Measurements from ENCODE around the gene MORC1.
"Not testable (repeated sequence)": the region's sequence is repeated elsewhere in the genome, so short reads cannot be mapped to it uniquely, and the experiment has no call there.

MORC1 gene

GRCh38 chr3:109143646-109144045 lies 25.7 kb upstream of the MORC1 start:
- H3K27me3 ChIP-seq (replicated peaks in 2 of 5; ENCODE audit: control insufficient read depth in 4 of 5, insufficient read depth in 5 of 5, low read length in 4 of 5), result no peaks in the 10 kb centered on the region
- no peaks in the 10 kb centered on the region for H3K36me3 ChIP-seq (ENCODE audit: control insufficient read depth in 4 of 4, insufficient read depth in 4 of 4, low read length in 3 of 4)
- DNase-seq, result no peak
- no CpG with 5 or more reads among the region's 1 CpG for WGBS (ENCODE audit: insufficient coverage)
- H3K4me3 ChIP-seq (ENCODE audit: control insufficient read depth in 1 of 7, extremely low read depth in 1 of 7, insufficient read depth in 4 of 7, low read depth in 2 of 7, low read length in 6 of 7), result no peak overlapping the region
- H3K9me3 ChIP-seq (ENCODE audit: control extremely low read depth in 1 of 5, control insufficient read depth in 4 of 5, insufficient read depth in 2 of 5, low read depth in 1 of 5, low read length in 4 of 5), result no peaks in the 10 kb centered on the region
- POLR2A ChIA-PET, result no interaction called here
- CTCF ChIA-PET, result interaction anchor here (1.4 kb wide), 1 partner anchor 16 kb away, joined by 3 read pairs; no protein-coding TSS in a partner anchor
- no peaks in the 10 kb centered on the region for H3K4me1 ChIP-seq (ENCODE audit: control extremely low read depth in 1 of 4, control insufficient read depth in 4 of 4, insufficient read depth in 4 of 4, low read length in 3 of 4)
- no peak overlapping the region for H3K27ac ChIP-seq (ENCODE audit: insufficient read depth in 1 of 2, low read depth in 1 of 2, low read length in 2 of 2, poor library complexity in 1 of 2, severe bottlenecking in 2 of 2)

GRCh38 chr3:109140318-109140717 lies 22.4 kb upstream of the MORC1 start:
- ChIA-PET POLR2A (no interaction called here), CTCF (no interaction called here)
- Histone ChIP-seq H3K27ac (ENCODE audit: insufficient read depth in 1 of 2, low read depth in 1 of 2, low read length in 2 of 2, poor library complexity in 1 of 2, severe bottlenecking in 2 of 2) (no peak overlapping the region), H3K9me3 (ENCODE audit: control extremely low read depth in 1 of 5, control insufficient read depth in 4 of 5, insufficient read depth in 2 of 5, low read depth in 1 of 5, low read length in 4 of 5) (no peaks in the 10 kb centered on the region), H3K4me1 (ENCODE audit: control extremely low read depth in 1 of 4, control insufficient read depth in 4 of 4, insufficient read depth in 4 of 4, low read length in 3 of 4) (no peaks in the 10 kb centered on the region), H3K27me3 (replicated peaks in 2 of 5; ENCODE audit: control insufficient read depth in 4 of 5, insufficient read depth in 5 of 5, low read length in 4 of 5) (no peaks in the 10 kb centered on the region), H3K4me3 (ENCODE audit: control insufficient read depth in 1 of 7, extremely low read depth in 1 of 7, insufficient read depth in 4 of 7, low read depth in 2 of 7, low read length in 6 of 7) (no peak overlapping the region), H3K36me3 (ENCODE audit: control insufficient read depth in 4 of 4, insufficient read depth in 4 of 4, low read length in 3 of 4) (no peaks in the 10 kb centered on the region)
- 97% methylated on average over 4 of the region's 4 CpGs for WGBS (ENCODE audit: insufficient coverage)
- no peak for DNase-seq

- Histone ChIP-seq H3K9me3 (ENCODE audit: control extremely low read depth in 1 of 5, control insufficient read depth in 4 of 5, insufficient read depth in 2 of 5, low read depth in 1 of 5, low read length in 4 of 5) (no peaks in the 10 kb centered on the region), H3K4me1 (ENCODE audit: control extremely low read depth in 1 of 4, control insufficient read depth in 4 of 4, insufficient read depth in 4 of 4, low read length in 3 of 4) (no peaks in the 10 kb centered on the region), H3K27me3 (replicated peaks in 2 of 5; ENCODE audit: control insufficient read depth in 4 of 5, insufficient read depth in 5 of 5, low read length in 4 of 5) (no peaks in the 10 kb centered on the region), H3K36me3 (ENCODE audit: control insufficient read depth in 4 of 4, insufficient read depth in 4 of 4, low read length in 3 of 4) (no peaks in the 10 kb centered on the region), H3K27ac (ENCODE audit: insufficient read depth in 1 of 2, low read depth in 1 of 2, low read length in 2 of 2, poor library complexity in 1 of 2, severe bottlenecking in 2 of 2) (no peak overlapping the region), H3K4me3 (ENCODE audit: control insufficient read depth in 1 of 7, extremely low read depth in 1 of 7, insufficient read depth in 4 of 7, low read depth in 2 of 7, low read length in 6 of 7) (no peak overlapping the region)
- WGBS (ENCODE audit: insufficient coverage), result 93% methylated on average over 2 of the region's 2 CpGs
- DNase-seq, result no peak
- POLR2A ChIA-PET, result no interaction called here
- CTCF ChIA-PET, result interaction anchor here (0.5 kb wide), 1 partner anchor 141 kb away, joined by 3 read pairs; no protein-coding TSS in a partner anchor
Observed at GRCh38 chr3:109137761-109138160, 19.8 kb upstream of the MORC1 start.

GRCh38 chr3:109136523-109136922 lies 18.6 kb upstream of the MORC1 start, which contains the start of gene C3orf85:
TSS of gene C3orf85 (plus strand) at chr3:109136719. CDS start at chr3:109136848, 129 bp downstream.
- no peak within 1 kb of the TSS for H3K27ac ChIP-seq (ENCODE audit: insufficient read depth in 1 of 2, low read depth in 1 of 2, low read length in 2 of 2, poor library complexity in 1 of 2, severe bottlenecking in 2 of 2)
- ChIA-PET CTCF (no interaction called here), POLR2A (interaction anchor here (0.6 kb wide), 1 partner anchor 8 kb away, joined by 3 read pairs; no protein-coding TSS in a partner anchor)
- no peaks in the 10 kb centered on the region for H3K27me3 ChIP-seq (replicated peaks in 2 of 5; ENCODE audit: control insufficient read depth in 4 of 5, insufficient read depth in 5 of 5, low read length in 4 of 5)
- no peaks in the 10 kb centered on the region for H3K4me1 ChIP-seq (ENCODE audit: control extremely low read depth in 1 of 4, control insufficient read depth in 4 of 4, insufficient read depth in 4 of 4, low read length in 3 of 4)
- DNase-seq, result no peak
- no peak within 1 kb of the TSS for H3K4me3 ChIP-seq (ENCODE audit: control insufficient read depth in 1 of 7, extremely low read depth in 1 of 7, insufficient read depth in 4 of 7, low read depth in 2 of 7, low read length in 6 of 7)
- H3K9me3 ChIP-seq (ENCODE audit: control extremely low read depth in 1 of 5, control insufficient read depth in 4 of 5, insufficient read depth in 2 of 5, low read depth in 1 of 5, low read length in 4 of 5), result peaks cover 0 to 1% (median 0%) of the 10 kb centered on the region in 5 experiments
- WGBS (ENCODE audit: insufficient coverage), result 100% methylated on average over 1 of the region's 3 CpGs
- H3K36me3 ChIP-seq (ENCODE audit: control insufficient read depth in 4 of 4, insufficient read depth in 4 of 4, low read length in 3 of 4), result no peaks in the 10 kb centered on the region

GRCh38 chr3:109133474-109133816 lies 15.5 kb upstream of the MORC1 start:
- H3K36me3 ChIP-seq (ENCODE audit: control insufficient read depth in 4 of 4, insufficient read depth in 4 of 4, low read length in 3 of 4); DNase-seq; H3K27ac ChIP-seq (ENCODE audit: insufficient read depth in 1 of 2, low read depth in 1 of 2, low read length in 2 of 2, poor library complexity in 1 of 2, severe bottlenecking in 2 of 2); H3K27me3 ChIP-seq (replicated peaks in 2 of 5; ENCODE audit: control insufficient read depth in 4 of 5, insufficient read depth in 5 of 5, low read length in 4 of 5); CTCF ChIA-PET; H3K9me3 ChIP-seq (ENCODE audit: control extremely low read depth in 1 of 5, control insufficient read depth in 4 of 5, insufficient read depth in 2 of 5, low read depth in 1 of 5, low read length in 4 of 5); H3K4me3 ChIP-seq (ENCODE audit: control insufficient read depth in 1 of 7, extremely low read depth in 1 of 7, insufficient read depth in 4 of 7, low read depth in 2 of 7, low read length in 6 of 7); H3K4me1 ChIP-seq (ENCODE audit: control extremely low read depth in 1 of 4, control insufficient read depth in 4 of 4, insufficient read depth in 4 of 4, low read length in 3 of 4); POLR2A ChIA-PET: not testable (repeated sequence)
- 100% methylated on average over 4 of the region's 5 CpGs for WGBS (ENCODE audit: insufficient coverage)

- CTCF ChIA-PET, result no interaction called here
- no peaks in the 10 kb centered on the region for H3K36me3 ChIP-seq (ENCODE audit: control insufficient read depth in 4 of 4, insufficient read depth in 4 of 4, low read length in 3 of 4)
- no peak overlapping the region for H3K27ac ChIP-seq (ENCODE audit: insufficient read depth in 1 of 2, low read depth in 1 of 2, low read length in 2 of 2, poor library complexity in 1 of 2, severe bottlenecking in 2 of 2)
- 100% methylated on average over 1 of the region's 5 CpGs for WGBS (ENCODE audit: insufficient coverage)
- no peak overlapping the region for H3K4me3 ChIP-seq (ENCODE audit: control insufficient read depth in 1 of 7, extremely low read depth in 1 of 7, insufficient read depth in 4 of 7, low read depth in 2 of 7, low read length in 6 of 7)
- H3K4me1 ChIP-seq (ENCODE audit: control extremely low read depth in 1 of 4, control insufficient read depth in 4 of 4, insufficient read depth in 4 of 4, low read length in 3 of 4), result no peaks in the 10 kb centered on the region
- peaks cover 0 to 4% (median 1%) of the 10 kb centered on the region in 5 experiments for H3K9me3 ChIP-seq (ENCODE audit: control extremely low read depth in 1 of 5, control insufficient read depth in 4 of 5, insufficient read depth in 2 of 5, low read depth in 1 of 5, low read length in 4 of 5)
- POLR2A ChIA-PET, result no interaction called here
- H3K27me3 ChIP-seq (replicated peaks in 2 of 5; ENCODE audit: control insufficient read depth in 4 of 5, insufficient read depth in 5 of 5, low read length in 4 of 5), result no peaks in the 10 kb centered on the region
- peak in 1 of 3 donors; percentile 2 for DNase-seq
Observed at GRCh38 chr3:109132801-109133473, 15.0 kb upstream of the MORC1 start.

GRCh38 chr3:109131276-109131675 lies 13.3 kb upstream of the MORC1 start:
- ChIA-PET POLR2A (no interaction called here), CTCF (no interaction called here)
- DNase-seq, result no peak
- H3K36me3 ChIP-seq (ENCODE audit: control insufficient read depth in 4 of 4, insufficient read depth in 4 of 4, low read length in 3 of 4), result no peaks in the 10 kb centered on the region
- H3K4me1 ChIP-seq (ENCODE audit: control extremely low read depth in 1 of 4, control insufficient read depth in 4 of 4, insufficient read depth in 4 of 4, low read length in 3 of 4), result no peaks in the 10 kb centered on the region
- WGBS (ENCODE audit: insufficient coverage), result no CpG with 5 or more reads among the region's 4 CpGs
- H3K9me3 ChIP-seq (ENCODE audit: control extremely low read depth in 1 of 5, control insufficient read depth in 4 of 5, insufficient read depth in 2 of 5, low read depth in 1 of 5, low read length in 4 of 5), result peaks cover 0 to 4% (median 1%) of the 10 kb centered on the region in 5 experiments
- no peak overlapping the region for H3K27ac ChIP-seq (ENCODE audit: insufficient read depth in 1 of 2, low read depth in 1 of 2, low read length in 2 of 2, poor library complexity in 1 of 2, severe bottlenecking in 2 of 2)
- H3K4me3 ChIP-seq (ENCODE audit: control insufficient read depth in 1 of 7, extremely low read depth in 1 of 7, insufficient read depth in 4 of 7, low read depth in 2 of 7, low read length in 6 of 7), result no peak overlapping the region
- H3K27me3 ChIP-seq (replicated peaks in 2 of 5; ENCODE audit: control insufficient read depth in 4 of 5, insufficient read depth in 5 of 5, low read length in 4 of 5), result no peaks in the 10 kb centered on the region
